Measurements from ENCODE around the gene CD40LG. TPM values are rescaled to one million over a fixed set of nuclear protein-coding genes. Genes with fewer than 3 reads are reported as not detected.

Gene CD40LG
- total and polyA plus RNA-seq, 2 of the 13 experiments (the other 11 are each of a cell fraction or from before 2014, with no cell fraction given), result not detected

GRCh38 chrX:136687457-136687856 is 39.5 kb downstream of the CD40LG start:
- Histone ChIP-seq H3K4me2 (ENCODE audit: low read depth, low read length) (no peak overlapping the region), H3K9ac (ENCODE audit: insufficient read depth, low read depth, low read length) (no peak overlapping the region), H4K20me1 (ENCODE audit: insufficient read depth, low read length) (no peaks in the 10 kb centered on the region), H3K27ac (ENCODE audit: extremely low read length, insufficient read depth, low read length) (no peak overlapping the region), H2AFZ (ENCODE audit: low read length) (no peak overlapping the region), H3K4me3 (replicated peaks in 1 of 3; ENCODE audit: insufficient read depth in 1 of 3, low read depth in 2 of 3, low read length in 3 of 3) (no peak overlapping the region), H3K27me3 (ENCODE audit: control insufficient read depth in 1 of 2, insufficient read depth in 2 of 2, low read length in 2 of 2) (no peaks in the 10 kb centered on the region), H3K36me3 (replicated peaks in 1 of 2; ENCODE audit: control insufficient read depth in 1 of 2, insufficient read depth in 2 of 2, low read length in 2 of 2) (no peaks in the 10 kb centered on the region), H3K9me3 (ENCODE audit: low read length) (no peaks in the 10 kb centered on the region), H3K79me2 (ENCODE audit: insufficient read depth, low read length) (no peaks in the 10 kb centered on the region), H3K4me1 (ENCODE audit: insufficient read depth, low read length) (no peaks in the 10 kb centered on the region)
- DNase-seq (ENCODE audit: low spot score) (no peak), ATAC-seq (no peak), FAIRE-seq (no peak)
- in situ Hi-C loops (cut with HindIII; ENCODE audit: extremely low pct_ligation_motif_present, low pct_unique_long_range_greater_than_20kb), result no loop called here
- TF ChIP-seq MATR3 (CRISPR knock-in tag; IDR thresholded peaks at IDR 0.05) (no peak), U2AF2 (IDR thresholded peaks at IDR 0.05; ENCODE audit: low read depth, low read length) (no peak), ZNF136 (CRISPR knock-in tag; IDR thresholded peaks at IDR 0.05; ENCODE audit: low read depth) (no peak), RXRB (CRISPR knock-in tag; IDR thresholded peaks at IDR 0.05; ENCODE audit: borderline replicate concordance) (no peak), U2AF1 (optimal IDR thresholded peaks at IDR 0.05; ENCODE audit: low read depth, low read length) (no peak)
- ChIA-PET CTCF (ENCODE audit: low intra/inter-chr PET ratio, low total read pairs) (no interaction called here), POLR2A (no interaction called here)
- 0% methylated on average over 1 of the region's 1 CpG for WGBS (ENCODE audit: low lambda C conversion rate)
- intact Hi-C loops (cut with micrococcal nuclease; ENCODE audit: unreplicated experiment), result no loop called here
- no TSS peak for BruUV-seq (replicated peaks)

- Histone ChIP-seq H3K36me3 (replicated peaks in 1 of 2; ENCODE audit: control insufficient read depth in 1 of 2, insufficient read depth in 2 of 2, low read length in 2 of 2) (no peaks in the 10 kb centered on the region), H3K27ac (ENCODE audit: extremely low read length, insufficient read depth, low read length) (no peak overlapping the region), H3K4me3 (replicated peaks in 1 of 3; ENCODE audit: insufficient read depth in 1 of 3, low read depth in 2 of 3, low read length in 3 of 3) (no peak overlapping the region), H4K20me1 (ENCODE audit: insufficient read depth, low read length) (no peaks in the 10 kb centered on the region), H2AFZ (ENCODE audit: low read length) (no peak overlapping the region), H3K27me3 (ENCODE audit: control insufficient read depth in 1 of 2, insufficient read depth in 2 of 2, low read length in 2 of 2) (no peaks in the 10 kb centered on the region), H3K4me1 (ENCODE audit: insufficient read depth, low read length) (no peaks in the 10 kb centered on the region), H3K4me2 (ENCODE audit: low read depth, low read length) (no peak overlapping the region), H3K79me2 (ENCODE audit: insufficient read depth, low read length) (no peaks in the 10 kb centered on the region), H3K9ac (ENCODE audit: insufficient read depth, low read depth, low read length) (no peak overlapping the region), H3K9me3 (ENCODE audit: low read length) (no peaks in the 10 kb centered on the region)
- FAIRE-seq (no peak), DNase-seq (ENCODE audit: low spot score) (no peak), ATAC-seq (no peak)
- intact Hi-C loops (cut with micrococcal nuclease; ENCODE audit: unreplicated experiment) (no loop called here), in situ Hi-C loops (cut with HindIII; ENCODE audit: extremely low pct_ligation_motif_present, low pct_unique_long_range_greater_than_20kb) (no loop called here)
- ChIA-PET CTCF (ENCODE audit: low intra/inter-chr PET ratio, low total read pairs) (no interaction called here), POLR2A (no interaction called here)
- 0% methylated on average over 2 of the region's 6 CpGs for WGBS (ENCODE audit: low lambda C conversion rate)
- BruUV-seq (replicated peaks), result no TSS peak
- TF ChIP-seq NFE2L2 (IDR thresholded peaks at IDR 0.05; ENCODE audit: low read length), result no peak
Measured at GRCh38 chrX:136689436-136689835, 41.5 kb downstream of the CD40LG start.
